ENCODE data around the gene LAG3. TPM values are rescaled to one million over a fixed set of nuclear protein-coding genes. Genes with fewer than 3 reads are reported as not detected.

The LAG3 gene
- polyA plus RNA-seq, 1 of the 3 experiments (the other 2 are of a cell fraction) = 0.72 TPM

DNA sequence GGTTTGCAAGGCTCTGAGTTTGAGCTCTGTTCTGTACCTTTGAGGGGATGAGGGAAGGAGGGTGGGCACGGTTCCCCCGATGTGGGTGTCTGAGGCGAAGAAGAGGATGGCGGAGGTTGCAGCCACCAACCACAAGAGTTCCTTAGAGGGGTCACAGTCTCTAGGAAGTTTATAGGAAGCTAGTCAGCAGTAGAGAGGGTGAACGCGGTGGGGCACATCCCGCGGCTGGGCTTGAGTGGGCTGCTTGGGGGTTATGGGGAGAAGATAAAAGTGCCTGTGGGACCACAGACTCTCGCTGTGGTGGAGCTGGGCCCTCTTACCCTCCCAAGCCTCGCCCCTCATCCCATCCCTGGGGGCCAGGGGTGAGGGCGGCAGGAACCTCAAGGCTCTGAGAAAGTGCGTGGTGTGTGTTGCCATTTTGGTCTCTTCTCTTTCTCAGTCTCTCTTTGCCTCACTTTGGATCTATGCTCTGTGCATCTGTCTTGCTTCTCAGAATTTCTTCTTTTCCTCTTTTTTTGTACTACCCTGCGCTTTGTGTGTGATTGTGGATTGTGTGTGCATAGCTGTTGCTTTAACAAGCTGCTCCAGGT lies 19.7 kb downstream of the LAG3 start:
- no peak for DNase-seq
- H2AFZ ChIP-seq (ENCODE audit: low read depth) = no peak overlapping the region
- H3F3A ChIP-seq (replicated peaks; ENCODE audit: insufficient read depth) = no peaks in the 10 kb centered on the region
- H3K9me2 ChIP-seq = no peaks in the 10 kb centered on the region
- no peak overlapping the region for H3K4me2 ChIP-seq
- 92% methylated on average over 13 of the region's 13 CpGs for WGBS (ENCODE audit: low lambda C conversion rate)
- no peaks in the 10 kb centered on the region for H3K27me3 ChIP-seq (ENCODE audit: insufficient read depth)
- H3K27ac ChIP-seq (ENCODE audit: low read depth in 2 of 2, low read length in 1 of 2) = no peak overlapping the region
- H3K4me1 ChIP-seq (ENCODE audit: control insufficient read depth in 1 of 2, insufficient read depth in 2 of 2, low read depth in 1 of 2, low read length in 1 of 2) = peaks cover 0 to 9% of the 10 kb centered on the region in 2 experiments; a peak in 1 of 4 replicates
- POLR2A ChIA-PET = no interaction called here
- no peaks in the 10 kb centered on the region for H4K20me1 ChIP-seq (ENCODE audit: insufficient read depth)
- TF ChIP-seq MXI1 (IDR thresholded peaks at IDR 0.05; ENCODE audit: low read depth, low read length) = no peak
- no peak for TF ChIP-seq TEAD4 (IDR thresholded peaks at IDR 0.05; ENCODE audit: borderline replicate concordance, insufficient read depth)
- TF ChIP-seq FOSL2 (IDR thresholded peaks at IDR 0.05; ENCODE audit: borderline replicate concordance, low read depth) = no peak
- no peak for TF ChIP-seq RAD21 (IDR thresholded peaks at IDR 0.05; ENCODE audit: low read length)
- no peak for TF ChIP-seq NFIC (IDR thresholded peaks at IDR 0.05; ENCODE audit: borderline replicate concordance)
- TF ChIP-seq RXRA (IDR thresholded peaks at IDR 0.05; ENCODE audit: borderline replicate concordance, low read depth) = no peak
- no peak for TF ChIP-seq YY1 (IDR thresholded peaks at IDR 0.05; ENCODE audit: low read depth)
- TF ChIP-seq, protein P1, sequence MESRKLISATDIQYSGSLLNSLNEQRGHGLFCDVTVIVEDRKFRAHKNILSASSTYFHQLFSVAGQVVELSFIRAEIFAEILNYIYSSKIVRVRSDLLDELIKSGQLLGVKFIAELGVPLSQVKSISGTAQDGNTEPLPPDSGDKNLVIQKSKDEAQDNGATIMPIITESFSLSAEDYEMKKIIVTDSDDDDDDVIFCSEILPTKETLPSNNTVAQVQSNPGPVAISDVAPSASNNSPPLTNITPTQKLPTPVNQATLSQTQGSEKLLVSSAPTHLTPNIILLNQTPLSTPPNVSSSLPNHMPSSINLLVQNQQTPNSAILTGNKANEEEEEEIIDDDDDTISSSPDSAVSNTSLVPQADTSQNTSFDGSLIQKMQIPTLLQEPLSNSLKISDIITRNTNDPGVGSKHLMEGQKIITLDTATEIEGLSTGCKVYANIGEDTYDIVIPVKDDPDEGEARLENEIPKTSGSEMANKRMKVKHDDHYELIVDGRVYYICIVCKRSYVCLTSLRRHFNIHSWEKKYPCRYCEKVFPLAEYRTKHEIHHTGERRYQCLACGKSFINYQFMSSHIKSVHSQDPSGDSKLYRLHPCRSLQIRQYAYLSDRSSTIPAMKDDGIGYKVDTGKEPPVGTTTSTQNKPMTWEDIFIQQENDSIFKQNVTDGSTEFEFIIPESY (IDR thresholded peaks at IDR 0.05; ENCODE audit: borderline replicate concordance, low read depth) = no peak
- TF ChIP-seq, protein P2, sequence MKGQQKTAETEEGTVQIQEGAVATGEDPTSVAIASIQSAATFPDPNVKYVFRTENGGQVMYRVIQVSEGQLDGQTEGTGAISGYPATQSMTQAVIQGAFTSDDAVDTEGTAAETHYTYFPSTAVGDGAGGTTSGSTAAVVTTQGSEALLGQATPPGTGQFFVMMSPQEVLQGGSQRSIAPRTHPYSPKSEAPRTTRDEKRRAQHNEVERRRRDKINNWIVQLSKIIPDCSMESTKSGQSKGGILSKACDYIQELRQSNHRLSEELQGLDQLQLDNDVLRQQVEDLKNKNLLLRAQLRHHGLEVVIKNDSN (IDR thresholded peaks at IDR 0.05; ENCODE audit: borderline replicate concordance, low read depth) = no peak
- TF ChIP-seq GATA2 (CRISPR knock-in tag; IDR thresholded peaks at IDR 0.05) = no peak
- TF ChIP-seq, protein P3, sequence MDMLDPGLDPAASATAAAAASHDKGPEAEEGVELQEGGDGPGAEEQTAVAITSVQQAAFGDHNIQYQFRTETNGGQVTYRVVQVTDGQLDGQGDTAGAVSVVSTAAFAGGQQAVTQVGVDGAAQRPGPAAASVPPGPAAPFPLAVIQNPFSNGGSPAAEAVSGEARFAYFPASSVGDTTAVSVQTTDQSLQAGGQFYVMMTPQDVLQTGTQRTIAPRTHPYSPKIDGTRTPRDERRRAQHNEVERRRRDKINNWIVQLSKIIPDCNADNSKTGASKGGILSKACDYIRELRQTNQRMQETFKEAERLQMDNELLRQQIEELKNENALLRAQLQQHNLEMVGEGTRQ (IDR thresholded peaks at IDR 0.05; ENCODE audit: borderline replicate concordance, low read depth, low read length) = no peak
- no peak for TF ChIP-seq TAF1 (IDR thresholded peaks at IDR 0.05; ENCODE audit: borderline replicate concordance, low read depth, low read length)
- TF ChIP-seq, protein P4, sequence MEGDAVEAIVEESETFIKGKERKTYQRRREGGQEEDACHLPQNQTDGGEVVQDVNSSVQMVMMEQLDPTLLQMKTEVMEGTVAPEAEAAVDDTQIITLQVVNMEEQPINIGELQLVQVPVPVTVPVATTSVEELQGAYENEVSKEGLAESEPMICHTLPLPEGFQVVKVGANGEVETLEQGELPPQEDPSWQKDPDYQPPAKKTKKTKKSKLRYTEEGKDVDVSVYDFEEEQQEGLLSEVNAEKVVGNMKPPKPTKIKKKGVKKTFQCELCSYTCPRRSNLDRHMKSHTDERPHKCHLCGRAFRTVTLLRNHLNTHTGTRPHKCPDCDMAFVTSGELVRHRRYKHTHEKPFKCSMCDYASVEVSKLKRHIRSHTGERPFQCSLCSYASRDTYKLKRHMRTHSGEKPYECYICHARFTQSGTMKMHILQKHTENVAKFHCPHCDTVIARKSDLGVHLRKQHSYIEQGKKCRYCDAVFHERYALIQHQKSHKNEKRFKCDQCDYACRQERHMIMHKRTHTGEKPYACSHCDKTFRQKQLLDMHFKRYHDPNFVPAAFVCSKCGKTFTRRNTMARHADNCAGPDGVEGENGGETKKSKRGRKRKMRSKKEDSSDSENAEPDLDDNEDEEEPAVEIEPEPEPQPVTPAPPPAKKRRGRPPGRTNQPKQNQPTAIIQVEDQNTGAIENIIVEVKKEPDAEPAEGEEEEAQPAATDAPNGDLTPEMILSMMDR (IDR thresholded peaks at IDR 0.05) = no peak
- H3K9ac ChIP-seq = no peak overlapping the region
- CTCF ChIA-PET = interaction anchor here (1.0 to 3.4 kb wide), 12 partner anchors 11 to 56 kb away, joined by 3 to 19 read pairs (median 4); partner anchors contain the start of genes MLF2 and P3H3
- H3K9me3 ChIP-seq = no peaks in the 10 kb centered on the region
- H3K36me3 ChIP-seq (replicated peaks in 1 of 2; ENCODE audit: control insufficient read depth in 1 of 2, insufficient read depth in 2 of 2, low read length in 1 of 2) = no peaks in the 10 kb centered on the region
- H3K4me3 ChIP-seq (ENCODE audit: low read depth in 2 of 2, low read length in 1 of 2) = no peak overlapping the region
- no peaks in the 10 kb centered on the region for H3K79me2 ChIP-seq (ENCODE audit: insufficient read depth)
